ENCODE measurements around the gene CCDC146.
"Not testable (repeated sequence)": the region's sequence is repeated elsewhere in the genome, so short reads cannot be mapped to it uniquely, and the experiment has no call there.

CCDC146 gene

GRCh38 chr7:77209479-77210139 lies 87.2 kb downstream of the CCDC146 start:
- H3K4me3 ChIP-seq (ENCODE audit: low read depth in 1 of 2, low read length in 2 of 2) = no peak overlapping the region
- no peaks in the 10 kb centered on the region for H3K4me1 ChIP-seq (ENCODE audit: insufficient read depth, low read length)

GRCh38 chr7:77216181-77216845 lies 93.9 kb downstream of the CCDC146 start:
- H3K9me3 ChIP-seq (ENCODE audit: low read length) = no peaks in the 10 kb centered on the region
- no peak overlapping the region for H3K9ac ChIP-seq (ENCODE audit: low read length)
- no peak overlapping the region for H3K27ac ChIP-seq (ENCODE audit: low read depth, low read length)
- H3K4me1 ChIP-seq (ENCODE audit: insufficient read depth, low read length) = no peaks in the 10 kb centered on the region
- H3K4me3 ChIP-seq (ENCODE audit: low read depth in 1 of 2, low read length in 2 of 2) = no peak overlapping the region
- no peaks in the 10 kb centered on the region for H3K27me3 ChIP-seq (ENCODE audit: control insufficient read depth in 1 of 2, insufficient read depth in 2 of 2, low read length in 2 of 2)
- no peaks in the 10 kb centered on the region for H3K36me3 ChIP-seq (ENCODE audit: insufficient read depth, low read length)

More at GRCh38 chr7:77209479-77210139, 87.2 kb downstream of the CCDC146 start:
- Histone ChIP-seq H3K27ac (ENCODE audit: low read depth, low read length) (no peak overlapping the region), H3K9ac (ENCODE audit: low read length) (no peak overlapping the region), H3K36me3 (ENCODE audit: insufficient read depth, low read length) (no peaks in the 10 kb centered on the region), H3K27me3 (ENCODE audit: control insufficient read depth in 1 of 2, insufficient read depth in 2 of 2, low read length in 2 of 2) (no peaks in the 10 kb centered on the region), H3K9me3 (ENCODE audit: low read length) (no peaks in the 10 kb centered on the region)

GRCh38 chr7:77217474-77218185 lies 95.2 kb downstream of the CCDC146 start:
- H3K4me1 ChIP-seq (ENCODE audit: insufficient read depth, low read length) = no peaks in the 10 kb centered on the region

GRCh38 chr7:77219701-77220331 lies 97.4 kb downstream of the CCDC146 start:
- not testable (repeated sequence) for H3K4me3 ChIP-seq (ENCODE audit: low read depth in 1 of 2, low read length in 2 of 2); H3K4me1 ChIP-seq (ENCODE audit: insufficient read depth, low read length); H3K9me3 ChIP-seq (ENCODE audit: low read length); H3K27me3 ChIP-seq (ENCODE audit: control insufficient read depth in 1 of 2, insufficient read depth in 2 of 2, low read length in 2 of 2); H3K27ac ChIP-seq (ENCODE audit: low read depth, low read length); H3K36me3 ChIP-seq (ENCODE audit: insufficient read depth, low read length); H3K9ac ChIP-seq (ENCODE audit: low read length)

More at GRCh38 chr7:77217474-77218185, 95.2 kb downstream of the CCDC146 start:
- Histone ChIP-seq H3K36me3 (ENCODE audit: insufficient read depth, low read length) (no peaks in the 10 kb centered on the region), H3K9ac (ENCODE audit: low read length) (no peak overlapping the region), H3K9me3 (ENCODE audit: low read length) (no peaks in the 10 kb centered on the region), H3K27me3 (ENCODE audit: control insufficient read depth in 1 of 2, insufficient read depth in 2 of 2, low read length in 2 of 2) (no peaks in the 10 kb centered on the region), H3K27ac (ENCODE audit: low read depth, low read length) (no peak overlapping the region), H3K4me3 (ENCODE audit: low read depth in 1 of 2, low read length in 2 of 2) (no peak overlapping the region)

GRCh38 chr7:77222065-77222464 lies 99.7 kb downstream of the CCDC146 start:
- no peaks in the 10 kb centered on the region for H3K36me3 ChIP-seq (ENCODE audit: insufficient read depth, low read length)
- H3K9me3 ChIP-seq (ENCODE audit: low read length) = no peaks in the 10 kb centered on the region
- H3K9ac ChIP-seq (ENCODE audit: low read length) = no peak overlapping the region
- H3K4me3 ChIP-seq (ENCODE audit: low read depth in 1 of 2, low read length in 2 of 2) = no peak overlapping the region
- H3K4me1 ChIP-seq (ENCODE audit: insufficient read depth, low read length) = no peaks in the 10 kb centered on the region
- no peaks in the 10 kb centered on the region for H3K27me3 ChIP-seq (ENCODE audit: control insufficient read depth in 1 of 2, insufficient read depth in 2 of 2, low read length in 2 of 2)
- H3K27ac ChIP-seq (ENCODE audit: low read depth, low read length) = no peak overlapping the region

- Histone ChIP-seq H3K27ac (ENCODE audit: low read depth, low read length) (no peak overlapping the region), H3K9me3 (ENCODE audit: low read length) (no peaks in the 10 kb centered on the region), H3K4me1 (ENCODE audit: insufficient read depth, low read length) (no peaks in the 10 kb centered on the region), H3K27me3 (ENCODE audit: control insufficient read depth in 1 of 2, insufficient read depth in 2 of 2, low read length in 2 of 2) (no peaks in the 10 kb centered on the region), H3K36me3 (ENCODE audit: insufficient read depth, low read length) (no peaks in the 10 kb centered on the region), H3K4me3 (ENCODE audit: low read depth in 1 of 2, low read length in 2 of 2) (no peak overlapping the region), H3K9ac (ENCODE audit: low read length) (no peak overlapping the region)
Observed at GRCh38 chr7:77222819-77223218, 100.4 kb downstream of the CCDC146 start.

GRCh38 chr7:77223261-77223660 lies 100.8 kb downstream of the CCDC146 start:
- Histone ChIP-seq H3K4me3 (ENCODE audit: low read depth in 1 of 2, low read length in 2 of 2) (no peak overlapping the region), H3K36me3 (ENCODE audit: insufficient read depth, low read length) (no peaks in the 10 kb centered on the region), H3K27me3 (ENCODE audit: control insufficient read depth in 1 of 2, insufficient read depth in 2 of 2, low read length in 2 of 2) (no peaks in the 10 kb centered on the region), H3K27ac (ENCODE audit: low read depth, low read length) (no peak overlapping the region), H3K9me3 (ENCODE audit: low read length) (no peaks in the 10 kb centered on the region), H3K9ac (ENCODE audit: low read length) (no peak overlapping the region), H3K4me1 (ENCODE audit: insufficient read depth, low read length) (no peaks in the 10 kb centered on the region)

GRCh38 chr7:77226357-77226839 lies 104.0 kb downstream of the CCDC146 start:
- H3K9me3 ChIP-seq (ENCODE audit: low read length) = no peaks in the 10 kb centered on the region
- H3K4me1 ChIP-seq (ENCODE audit: insufficient read depth, low read length) = no peaks in the 10 kb centered on the region
- no peaks in the 10 kb centered on the region for H3K27me3 ChIP-seq (ENCODE audit: control insufficient read depth in 1 of 2, insufficient read depth in 2 of 2, low read length in 2 of 2)
- no peaks in the 10 kb centered on the region for H3K36me3 ChIP-seq (ENCODE audit: insufficient read depth, low read length)
- H3K27ac ChIP-seq (ENCODE audit: low read depth, low read length) = no peak overlapping the region
- H3K4me3 ChIP-seq (ENCODE audit: low read depth in 1 of 2, low read length in 2 of 2) = no peak overlapping the region
- H3K9ac ChIP-seq (ENCODE audit: low read length) = no peak overlapping the region

- H3K27ac ChIP-seq (ENCODE audit: low read depth, low read length); H3K4me3 ChIP-seq (ENCODE audit: low read depth in 1 of 2, low read length in 2 of 2); H3K27me3 ChIP-seq (ENCODE audit: control insufficient read depth in 1 of 2, insufficient read depth in 2 of 2, low read length in 2 of 2); H3K36me3 ChIP-seq (ENCODE audit: insufficient read depth, low read length); H3K9me3 ChIP-seq (ENCODE audit: low read length); H3K4me1 ChIP-seq (ENCODE audit: insufficient read depth, low read length); H3K9ac ChIP-seq (ENCODE audit: low read length): not testable (repeated sequence)
Observed at GRCh38 chr7:77228795-77229194, 106.4 kb downstream of the CCDC146 start.

- Histone ChIP-seq H3K4me1 (ENCODE audit: insufficient read depth, low read length) (no peaks in the 10 kb centered on the region), H3K4me3 (ENCODE audit: low read depth in 1 of 2, low read length in 2 of 2) (no peak overlapping the region), H3K27ac (ENCODE audit: low read depth, low read length) (no peak overlapping the region), H3K9ac (ENCODE audit: low read length) (no peak overlapping the region), H3K27me3 (ENCODE audit: control insufficient read depth in 1 of 2, insufficient read depth in 2 of 2, low read length in 2 of 2) (no peaks in the 10 kb centered on the region), H3K9me3 (ENCODE audit: low read length) (no peaks in the 10 kb centered on the region), H3K36me3 (ENCODE audit: insufficient read depth, low read length) (no peaks in the 10 kb centered on the region)
Observed at GRCh38 chr7:77232467-77232866, 110.1 kb downstream of the CCDC146 start.

GRCh38 chr7:77235276-77235675 lies 112.9 kb downstream of the CCDC146 start:
- H3K9ac ChIP-seq (ENCODE audit: low read length) = no peak overlapping the region
- no peaks in the 10 kb centered on the region for H3K36me3 ChIP-seq (ENCODE audit: insufficient read depth, low read length)
- H3K4me1 ChIP-seq (ENCODE audit: insufficient read depth, low read length) = peaks cover 7% of the 10 kb centered on the region
- H3K9me3 ChIP-seq (ENCODE audit: low read length) = no peaks in the 10 kb centered on the region
- no peaks in the 10 kb centered on the region for H3K27me3 ChIP-seq (ENCODE audit: control insufficient read depth in 1 of 2, insufficient read depth in 2 of 2, low read length in 2 of 2)
- H3K27ac ChIP-seq (ENCODE audit: low read depth, low read length) = no peak overlapping the region
- H3K4me3 ChIP-seq (ENCODE audit: low read depth in 1 of 2, low read length in 2 of 2) = no peak overlapping the region

All from muscle layer of colon (tissue), 2 donors.